HCT116 (cell line): ENCODE measurements around the gene CHD2.

Source experiments
- CBX3 ChIP-seq: IDR thresholded peaks from 2 replicates; pipeline ENCODE4 v1.6.1; 2012; ENCODE audit warnings: low read depth
- CEBPB ChIP-seq: IDR thresholded peaks from 2 replicates; pipeline ENCODE4 v1.6.1; 2012; ENCODE audit warnings: low read depth
- CTCF ChIP-seq, 3 experiments: fragments of 200-600 bp in 1 of 3; sonication (generic) in 1 of 3; IDR thresholded peaks in 2 of 3; conservative IDR thresholded peaks in 1 of 3; 2 replicates each; pipeline ENCODE4 v1.5.1; 2012 to 2017; ENCODE audit warnings: low read depth in 2 of 3, low read length in 2 of 3, antibody characterized with exemption in 1 of 3, borderline replicate concordance in 1 of 3, control low read depth in 1 of 3, mild to moderate bottlenecking in 1 of 3, mixed read lengths in 1 of 3, mixed run types in 1 of 3, moderate library complexity in 1 of 3; ENCODE audit not compliant: insufficient read depth in 1 of 3
- EZH2 ChIP-seq: fragments of 200-600 bp; sonication (generic); IDR thresholded peaks from 2 replicates; pipeline ENCODE4 v1.6.1; 2017; ENCODE audit warnings: antibody characterized with exemption, mixed run types
- EZH2phosphoT487 ChIP-seq: fragments of 200-600 bp; IDR thresholded peaks from 2 replicates; pipeline ENCODE4 v1.6.1; 2018; ENCODE audit warnings: antibody characterized with exemption, borderline replicate concordance
- POLR2A ChIP-seq: IDR thresholded peaks from 2 replicates; pipeline ENCODE4 v1.7.0; 2011; ENCODE audit warnings: borderline replicate concordance; ENCODE audit not compliant: insufficient read depth, insufficient read length; ENCODE audit errors: extremely low read depth
- RAD21 ChIP-seq: IDR thresholded peaks from 2 replicates; pipeline ENCODE4 v1.6.1; 2012; ENCODE audit warnings: low read depth, mild to moderate bottlenecking
- REST ChIP-seq: IDR thresholded peaks from 2 replicates; pipeline ENCODE4 v1.6.1; 2012; ENCODE audit warnings: low read depth
- TCF7L2 ChIP-seq: IDR thresholded peaks from 2 replicates; pipeline ENCODE4 v1.7.0; 2011; ENCODE audit warnings: borderline replicate concordance, inconsistent platforms; ENCODE audit not compliant: insufficient read depth, insufficient read length; ENCODE audit errors: extremely low read depth
- ZBTB33 ChIP-seq: IDR thresholded peaks from 2 replicates; pipeline ENCODE4 v1.6.1; 2011; ENCODE audit warnings: mild to moderate bottlenecking, low read length, moderate library complexity; ENCODE audit not compliant: insufficient replicate concordance; ENCODE audit errors: extremely low read depth
- ZFX ChIP-seq: fragments of 450-650 bp; IDR thresholded peaks from 2 replicates; pipeline ENCODE4 v1.6.1; 2017
- ZNF274 ChIP-seq: fragments of 200-500 bp; sonication (Bioruptor generic); IDR thresholded peaks from 2 replicates; pipeline ENCODE4 v1.6.1; 2014; ENCODE audit warnings: mild to moderate bottlenecking, low read depth, low read length, inconsistent platforms

- no peak for TF ChIP-seq CTCF (IDR thresholded peaks at IDR 0.05 in 2 of 3, conservative IDR thresholded peaks at IDR 0.05 in 1 of 3; ENCODE audit: borderline replicate concordance in 1 of 3, insufficient read depth in 1 of 3, low read depth in 2 of 3, low read length in 2 of 3)
- no peak for TF ChIP-seq CEBPB
- TF ChIP-seq EZH2: no peak
- TF ChIP-seq EZH2phosphoT487: no peak
- TF ChIP-seq RAD21: no peak
- TF ChIP-seq ZFX: no peak
- no peak for TF ChIP-seq TCF7L2
- TF ChIP-seq ZBTB33: no peak
- TF ChIP-seq POLR2A: no peak
- TF ChIP-seq REST: no peak
- TF ChIP-seq ZNF274: no peak
- TF ChIP-seq CBX3: no peak
Observed at GRCh38 chr15:93041159-93041547, 141.0 kb downstream of the CHD2 start.
